ENCODE measurements around the gene MAGED4. TPM values are rescaled to one million over a fixed set of nuclear protein-coding genes. Genes with fewer than 3 reads are reported as not detected.
"Not testable (repeated sequence)": the region's sequence is repeated elsewhere in the genome, so short reads cannot be mapped to it uniquely, and the experiment has no call there.

The MAGED4 gene
- total RNA-seq, 1 experiment from 2014 or later: not detected

GRCh38 chrX:52185078-52185453 lies 378 bp downstream of the MAGED4 start:
- not testable (repeated sequence) for H3K4me1 ChIP-seq (ENCODE audit: low read length); H3K9me3 ChIP-seq (ENCODE audit: low read length); H3K79me2 ChIP-seq (ENCODE audit: low read length); H3K27ac ChIP-seq (ENCODE audit: low read length); H4K20me1 ChIP-seq (ENCODE audit: insufficient read depth, low read depth, low read length); DNase-seq; H3K9ac ChIP-seq (ENCODE audit: low read length); H3K9me2 ChIP-seq (replicated peaks; ENCODE audit: insufficient read depth, low read length); H3K27me3 ChIP-seq (ENCODE audit: low read length); H3K4me2 ChIP-seq (ENCODE audit: low read depth, low read length, poor library complexity, severe bottlenecking); H3K4me3 ChIP-seq (ENCODE audit: low read length); H2AFZ ChIP-seq (ENCODE audit: low read length); H3K36me3 ChIP-seq (ENCODE audit: insufficient read depth, low read length)

DNA sequence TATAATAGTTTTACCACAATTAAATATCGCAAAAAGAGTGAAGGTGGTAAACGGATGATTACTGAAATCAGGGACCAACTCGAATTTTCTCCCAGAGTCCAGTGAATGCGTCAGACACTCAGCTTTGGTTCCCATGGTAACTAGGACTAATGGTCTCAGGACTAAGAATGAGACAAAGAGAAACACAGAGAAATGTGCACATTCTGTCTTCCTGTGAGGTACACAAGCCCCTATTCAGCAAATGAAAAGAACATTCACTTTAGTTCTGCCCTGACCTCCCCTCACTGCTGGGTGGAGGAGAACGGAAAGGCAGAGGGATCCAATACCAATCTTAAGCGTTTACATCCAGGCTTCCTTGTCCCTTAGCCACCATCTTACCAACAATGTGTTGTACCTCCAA lies 26.7 kb downstream of the MAGED4 start:
- not testable (repeated sequence) for H3K4me2 ChIP-seq (ENCODE audit: low read depth, low read length, poor library complexity, severe bottlenecking); H2AFZ ChIP-seq (ENCODE audit: low read length); H3K27ac ChIP-seq (ENCODE audit: low read length); H3K4me3 ChIP-seq (ENCODE audit: low read length); H3K9me2 ChIP-seq (replicated peaks; ENCODE audit: insufficient read depth, low read length); H3K79me2 ChIP-seq (ENCODE audit: low read length); H3K9ac ChIP-seq (ENCODE audit: low read length); H3K36me3 ChIP-seq (ENCODE audit: insufficient read depth, low read length); H3K4me1 ChIP-seq (ENCODE audit: low read length); H3K9me3 ChIP-seq (ENCODE audit: low read length); H4K20me1 ChIP-seq (ENCODE audit: insufficient read depth, low read depth, low read length); H3K27me3 ChIP-seq (ENCODE audit: low read length); DNase-seq

DNA sequence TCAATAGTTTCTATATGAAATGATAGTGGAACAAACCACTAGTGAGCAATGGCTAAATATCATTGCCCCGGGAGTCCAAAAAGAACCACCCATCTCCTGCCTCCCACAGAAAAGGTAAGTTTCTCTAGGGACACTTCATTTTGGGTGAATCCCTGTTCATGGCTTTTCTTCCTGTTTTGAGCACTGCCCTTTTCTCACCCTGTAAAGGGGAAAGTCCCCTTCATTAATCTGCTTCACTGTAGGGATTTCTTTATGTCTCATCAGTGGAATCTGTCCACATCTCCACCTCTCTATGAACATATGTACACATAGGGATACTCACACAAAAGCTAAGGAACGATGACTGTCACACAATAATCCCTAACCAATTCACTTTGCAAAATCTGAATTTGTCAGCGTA lies 28.6 kb downstream of the MAGED4 start:
- Histone ChIP-seq H3K9ac (ENCODE audit: low read length) (no peak overlapping the region), H3K79me2 (ENCODE audit: low read length) (no peaks in the 10 kb centered on the region)

DNA sequence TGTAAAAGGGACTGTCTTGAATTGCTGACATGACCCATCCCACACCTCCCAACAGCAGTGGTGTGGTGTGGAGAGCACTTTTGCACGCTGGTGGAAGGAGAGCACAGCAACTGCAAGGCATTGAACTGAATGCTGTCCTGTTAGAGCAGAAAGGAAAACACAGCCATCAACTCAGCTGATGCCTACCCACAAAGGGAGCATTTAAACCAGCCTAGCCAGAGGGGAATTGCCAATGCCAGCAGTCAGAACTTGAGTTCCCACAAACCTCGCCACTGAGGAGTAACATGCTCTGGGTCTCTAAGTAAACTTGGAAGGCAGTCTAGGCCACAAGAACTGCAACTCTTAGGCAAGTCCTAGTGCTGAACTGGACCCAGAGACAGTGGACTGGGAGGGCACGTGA lies 31.9 kb downstream of the MAGED4 start:
- Histone ChIP-seq H3K4me2 (ENCODE audit: low read depth, low read length, poor library complexity, severe bottlenecking) (no peak overlapping the region), H3K27me3 (ENCODE audit: low read length) (no peaks in the 10 kb centered on the region), H3K36me3 (ENCODE audit: insufficient read depth, low read length) (no peaks in the 10 kb centered on the region), H3K9me3 (ENCODE audit: low read length) (no peaks in the 10 kb centered on the region), H4K20me1 (ENCODE audit: insufficient read depth, low read depth, low read length) (no peaks in the 10 kb centered on the region), H3K4me1 (ENCODE audit: low read length) (no peaks in the 10 kb centered on the region), H3K9ac (ENCODE audit: low read length) (no peak overlapping the region), H3K79me2 (ENCODE audit: low read length) (no peaks in the 10 kb centered on the region), H3K4me3 (ENCODE audit: low read length) (no peak overlapping the region), H2AFZ (ENCODE audit: low read length) (no peak overlapping the region), H3K9me2 (replicated peaks; ENCODE audit: insufficient read depth, low read length) (no peaks in the 10 kb centered on the region), H3K27ac (ENCODE audit: low read length) (no peak overlapping the region)
- no peak for DNase-seq

More for the DNA sequence above, 28.6 kb downstream of the MAGED4 start:
- H3K27ac ChIP-seq (ENCODE audit: low read length): no peak overlapping the region
- H3K27me3 ChIP-seq (ENCODE audit: low read length): no peaks in the 10 kb centered on the region
- no peak overlapping the region for H3K4me3 ChIP-seq (ENCODE audit: low read length)
- H3K4me2 ChIP-seq (ENCODE audit: low read depth, low read length, poor library complexity, severe bottlenecking): no peak overlapping the region
- no peaks in the 10 kb centered on the region for H3K4me1 ChIP-seq (ENCODE audit: low read length)
- no peaks in the 10 kb centered on the region for H4K20me1 ChIP-seq (ENCODE audit: insufficient read depth, low read depth, low read length)
- H2AFZ ChIP-seq (ENCODE audit: low read length): no peak overlapping the region
- DNase-seq: no peak
- no peaks in the 10 kb centered on the region for H3K9me3 ChIP-seq (ENCODE audit: low read length)
- no peaks in the 10 kb centered on the region for H3K9me2 ChIP-seq (replicated peaks; ENCODE audit: insufficient read depth, low read length)
- no peaks in the 10 kb centered on the region for H3K36me3 ChIP-seq (ENCODE audit: insufficient read depth, low read length)

GRCh38 chrX:52217494-52218160 lies 32.9 kb downstream of the MAGED4 start:
- Histone ChIP-seq H3K27me3 (ENCODE audit: low read length) (no peaks in the 10 kb centered on the region), H3K4me2 (ENCODE audit: low read depth, low read length, poor library complexity, severe bottlenecking) (no peak overlapping the region), H3K4me1 (ENCODE audit: low read length) (no peaks in the 10 kb centered on the region), H3K4me3 (ENCODE audit: low read length) (no peak overlapping the region), H3K27ac (ENCODE audit: low read length) (no peak overlapping the region), H2AFZ (ENCODE audit: low read length) (no peak overlapping the region), H3K9me3 (ENCODE audit: low read length) (no peaks in the 10 kb centered on the region), H3K79me2 (ENCODE audit: low read length) (no peaks in the 10 kb centered on the region), H3K9ac (ENCODE audit: low read length) (no peak overlapping the region), H4K20me1 (ENCODE audit: insufficient read depth, low read depth, low read length) (no peaks in the 10 kb centered on the region), H3K36me3 (ENCODE audit: insufficient read depth, low read length) (no peaks in the 10 kb centered on the region), H3K9me2 (replicated peaks; ENCODE audit: insufficient read depth, low read length) (no peaks in the 10 kb centered on the region)
- peak; percentile 48 for DNase-seq

DNA sequence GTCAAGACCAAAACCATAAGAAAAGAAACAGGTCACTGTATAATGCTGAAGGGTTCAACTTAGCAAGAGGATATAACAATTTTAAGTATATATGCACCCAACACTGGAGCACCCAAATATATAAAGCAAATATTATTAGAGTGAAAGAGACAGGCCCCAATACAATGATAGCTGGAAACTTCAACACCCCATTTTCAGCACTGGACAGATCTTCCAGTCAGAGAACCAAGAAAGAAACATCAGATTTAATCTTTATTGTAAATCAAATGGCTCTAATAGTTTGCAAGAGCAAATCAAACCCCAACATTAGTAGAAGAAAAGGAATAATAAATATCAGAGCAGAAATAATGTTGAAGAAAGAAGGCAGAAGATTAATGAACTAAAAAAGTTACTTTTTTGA lies 36.2 kb downstream of the MAGED4 start:
- H3K79me2 ChIP-seq (ENCODE audit: low read length): no peaks in the 10 kb centered on the region

More for the DNA sequence above, 36.2 kb downstream of the MAGED4 start:
- DNase-seq: no peak
- Histone ChIP-seq H3K27ac (ENCODE audit: low read length) (no peak overlapping the region), H3K4me2 (ENCODE audit: low read depth, low read length, poor library complexity, severe bottlenecking) (no peak overlapping the region), H3K4me1 (ENCODE audit: low read length) (no peaks in the 10 kb centered on the region), H4K20me1 (ENCODE audit: insufficient read depth, low read depth, low read length) (no peaks in the 10 kb centered on the region), H3K9ac (ENCODE audit: low read length) (no peak overlapping the region), H3K36me3 (ENCODE audit: insufficient read depth, low read length) (no peaks in the 10 kb centered on the region), H3K27me3 (ENCODE audit: low read length) (no peaks in the 10 kb centered on the region), H3K4me3 (ENCODE audit: low read length) (no peak overlapping the region), H3K9me2 (replicated peaks; ENCODE audit: insufficient read depth, low read length) (no peaks in the 10 kb centered on the region), H3K9me3 (ENCODE audit: low read length) (no peaks in the 10 kb centered on the region), H2AFZ (ENCODE audit: low read length) (no peak overlapping the region)

Small RNA genes within 50 kb of the gene (small RNA-seq; reads per million reads assigned to genes)
- not detected for gene SNORA11D

Other genes with a start within 250 kb of the MAGED4 start
- gene MAGED4B, start 115.7 kb upstream of the MAGED4 start, total RNA-seq (2014; rRNA removed; shearing (Covaris generic); ENCODE audit: low replicate concordance): not detected in 2 replicates
- gene XAGE2, start 184.1 kb downstream of the MAGED4 start, total RNA-seq (2014; rRNA removed; shearing (Covaris generic); ENCODE audit: low replicate concordance): not detected in 2 replicates

Measured in Karpas-422 (cell line).